Naive thymus-derived CD4-positive, alpha-beta T cell (primary cell): ENCODE measurements around the gene FAU. TPM values are rescaled to one million over a fixed set of nuclear protein-coding genes. Genes with fewer than 3 reads are reported as not detected.

Experiments used
- ATAC-seq: fragments of 150-1000 bp; cut with Tn5 transposase; 2 replicates; pipeline ENCODE4 v1.10.0; 2021; ENCODE audit warnings: mild to moderate bottlenecking, moderate library complexity
- CTCF ChIA-PET: fragments of 350-600 bp; sonication (Branson Sonifier 250); formaldehyde crosslinking; loops from one replicate; lab custom pipeline; 2021; ENCODE audit warnings: antibody characterized with exemption; lab: Charles Lee
- POLR2A ChIA-PET: fragments of 350-600 bp; sonication (Branson Sonifier 250); formaldehyde crosslinking; loops from one replicate; lab custom pipeline; 2021; ENCODE audit warnings: antibody characterized with exemption, inconsistent platforms; lab: Charles Lee
- DNase-seq, 9 donors: peaks; one replicate each; pipeline versions ENCODE4 v3.0.0 to v3.0.0-alpha.2; 2020 to 2022; ENCODE audit warnings: mixed read lengths in 1 of 9
- H3K27ac ChIP-seq: one replicate; pipeline ENCODE4 v1.7.0; 2013; ENCODE audit warnings: mild to moderate bottlenecking, low read depth, low read length, moderate library complexity
- H3K27me3 ChIP-seq, 2 donors: one replicate each; pipeline ENCODE4 v1.7.0; 2013; ENCODE audit warnings: low read length in 2 of 2, mild to moderate bottlenecking in 2 of 2, moderate library complexity in 2 of 2; ENCODE audit not compliant: control insufficient read depth in 2 of 2, insufficient read depth in 2 of 2
- H3K36me3 ChIP-seq, 3 experiments: 1 replicate in 2 of 3; 2 replicates in 1 of 3; pipeline ENCODE4 v1.7.0; 2013; ENCODE audit warnings: low read length in 3 of 3, mild to moderate bottlenecking in 3 of 3, moderate library complexity in 1 of 3; ENCODE audit not compliant: insufficient read depth in 3 of 3, control insufficient read depth in 2 of 3
- H3K4me1 ChIP-seq, 2 donors: one replicate each; pipeline ENCODE4 v1.7.0; 2013; ENCODE audit warnings: low read length in 2 of 2, mild to moderate bottlenecking in 2 of 2, moderate library complexity in 1 of 2; ENCODE audit not compliant: control insufficient read depth in 2 of 2, insufficient read depth in 2 of 2
- H3K4me3 ChIP-seq: 2 replicates; pipeline ENCODE4 v1.7.0; 2013; ENCODE audit warnings: mild to moderate bottlenecking, low read length
- H3K9me3 ChIP-seq, 3 experiments: 1 replicate in 2 of 3; 2 replicates in 1 of 3; pipeline ENCODE4 v1.7.0; 2013; ENCODE audit warnings: low read length in 3 of 3; ENCODE audit not compliant: control insufficient read depth in 2 of 3
- H3K27ac Mint-ChIP-seq, 9 donors: one replicate each; pipeline ENCODE4 v1.8.0; 2020 to 2022; ENCODE audit warnings: mixed read lengths in 9 of 9, mild to moderate bottlenecking in 8 of 9, moderate library complexity in 5 of 9, inconsistent platforms in 2 of 9
- H3K27me3 Mint-ChIP-seq, 5 donors: one replicate each; pipeline ENCODE4 v1.8.0; 2021 to 2022; ENCODE audit warnings: mixed read lengths in 5 of 5, mild to moderate bottlenecking in 1 of 5
- H3K36me3 Mint-ChIP-seq, 5 donors: one replicate each; pipeline ENCODE4 v1.8.0; 2020 to 2022; ENCODE audit warnings: mixed read lengths in 5 of 5, mild to moderate bottlenecking in 3 of 5, inconsistent platforms in 1 of 5
- H3K4me1 Mint-ChIP-seq, 7 donors: one replicate each; pipeline ENCODE4 v1.8.0; 2020 to 2022; ENCODE audit warnings: mixed read lengths in 7 of 7, mild to moderate bottlenecking in 3 of 7, inconsistent platforms in 1 of 7
- H3K4me3 Mint-ChIP-seq, 10 donors: one replicate each; pipeline ENCODE4 v1.8.0; 2020 to 2022; ENCODE audit warnings: mild to moderate bottlenecking in 10 of 10, mixed read lengths in 10 of 10, moderate library complexity in 6 of 10, inconsistent platforms in 2 of 10
- H3K9me3 Mint-ChIP-seq, 11 donors: one replicate each; pipeline ENCODE4 v1.8.0; 2020 to 2022; ENCODE audit warnings: mixed read lengths in 11 of 11, mild to moderate bottlenecking in 4 of 11, inconsistent platforms in 1 of 11, moderate library complexity in 1 of 11
- intact Hi-C, 2 donors: fragments of 100-400 bp; cut with micrococcal nuclease; formaldehyde crosslinking; loops; one replicate each; pipeline ENCODE4 v1.15.1; 2023
- polyA plus RNA-seq, 2 donors: library from polyadenylated mRNA; unstranded; fragments of 300-500 nt; fragmentation: Illumina TruSeq; gene quantifications; one replicate each; pipeline ENCODE4 v1.2.3, GENCODE V29; 2021
- total RNA-seq, 6 experiments: library from RNA in 5 of 6; stranded (reverse) in 5 of 6; gene quantifications; 1 replicate in 5 of 6; 2 replicates in 1 of 6; pipeline ENCODE4 v1.2.3 and lab custom pipeline; 2021 to 2026

FAU gene
- total and polyA plus RNA-seq, 7 experiments from 2014 or later, result 1,053 to 1,849 (median 1,372) TPM

GRCh38 chr11:65134240-65134951 lies 12.5 kb upstream of the FAU start, which contains the start of gene SYVN1:
Gene SYVN1 (minus strand): TSS chr11:65134519. CDS start chr11:65133601, 918 bp downstream.
- peak within 1 kb of the TSS; percentile 99 for H3K27ac ChIP-seq
- H3K36me3 ChIP-seq, result peaks cover 0 to 46% (median 23%) of the 10 kb centered on the region in 3 experiments
- intact Hi-C loops, result loop anchor here (1.0 to 2.0 kb wide), 6 partner anchors 17 to 481 kb away; partner anchors contain the start of genes PCNX3 (in 2 of the 2), MAP3K11 (in 1 of the 2), SNX15 (in 1 of the 2) and TIGD3 (in 1 of the 2)
- H3K4me1 Mint-ChIP-seq, result peaks cover 31 to 50% (median 40%) of the 10 kb centered on the region in 7 donors
- CTCF ChIA-PET, result interaction anchor here (0.6 to 2.6 kb wide), 6 partner anchors 12 to 1298 kb away, joined by 3 to 12 read pairs (median 3); partner anchors contain the start of genes FAU and MRPL49
- H3K27ac Mint-ChIP-seq, result peak within 1 kb of the TSS; percentile 97 to 100 (median 99)
- H3K36me3 Mint-ChIP-seq, result peaks cover 0 to 16% (median 4%) of the 10 kb centered on the region in 5 donors
- POLR2A ChIA-PET, result interaction anchor here (0.6 to 8.9 kb wide), 47 partner anchors 8 to 1248 kb away, joined by 3 to 237 read pairs (median 4); partner anchors contain the start of genes CAPN1, CDC42EP2, CDCA5 and DPF2
- peaks cover 10 to 21% of the 10 kb centered on the region in 2 donors for H3K4me1 ChIP-seq
- peak within 1 kb of the TSS; percentile 90 for H3K4me3 ChIP-seq
- DNase-seq (peak; percentile 88 to 95 (median 93)), ATAC-seq (peak; percentile 88)
- H3K9me3 ChIP-seq, result no peaks in the 10 kb centered on the region
- H3K27me3 Mint-ChIP-seq, result no peaks in the 10 kb centered on the region
- no peaks in the 10 kb centered on the region for H3K27me3 ChIP-seq
- H3K9me3 Mint-ChIP-seq, result peaks cover 0 to 3% (median 0%) of the 10 kb centered on the region in 11 donors
- peak within 1 kb of the TSS; percentile 89 to 100 (median 99) for H3K4me3 Mint-ChIP-seq

DNA sequence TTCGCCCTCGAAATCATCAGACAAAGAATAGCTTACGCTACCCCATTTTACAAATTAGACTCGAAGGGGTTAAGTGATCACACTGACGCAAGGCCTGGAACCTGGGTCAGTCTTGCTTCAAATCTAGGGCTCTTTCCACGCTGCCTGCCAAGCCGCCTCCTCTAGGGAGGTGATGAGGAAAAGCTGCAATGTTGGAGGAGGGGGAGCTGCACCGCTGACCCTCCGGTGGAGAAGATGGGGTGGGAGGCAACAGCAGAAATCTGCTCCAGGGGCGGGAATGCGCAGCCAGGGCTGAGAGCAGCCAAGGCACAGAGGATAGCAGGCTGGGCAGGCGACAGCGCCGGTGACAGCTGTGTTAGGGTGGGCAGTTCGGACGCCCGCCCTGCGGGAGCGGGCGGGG lies 11.8 kb upstream of the FAU start:
- H3K4me1 Mint-ChIP-seq, result peaks cover 31 to 50% (median 40%) of the 10 kb centered on the region in 7 donors
- H3K4me3 Mint-ChIP-seq, result peak overlapping the region; percentile 89 to 100 (median 99)

GRCh38 chr11:65132988-65133700 lies 11.2 kb upstream of the FAU start:
- POLR2A ChIA-PET, result interaction anchor here (2.7 to 8.9 kb wide), 5 partner anchors 12 to 47 kb away, joined by 12 to 237 read pairs (median 40); partner anchors contain the start of genes FAU, MRPL49, TM7SF2 and VPS51
- CTCF ChIA-PET, result no interaction called here
- peaks cover 0 to 58% (median 24%) of the 10 kb centered on the region in 3 experiments for H3K36me3 ChIP-seq

More for the DNA sequence above, 11.8 kb upstream of the FAU start:
- ChIA-PET POLR2A (interaction anchor here (0.7 to 8.9 kb wide), 9 partner anchors 11 to 364 kb away, joined by 3 to 237 read pairs (median 18); partner anchors contain the start of genes FAU, MALAT1, MRPL49 and TM7SF2), CTCF (interaction anchor here (0.6 kb wide), 1 partner anchor 1299 kb away, joined by 3 read pairs; no protein-coding TSS in a partner anchor)
- peaks cover 0 to 16% (median 4%) of the 10 kb centered on the region in 5 donors for H3K36me3 Mint-ChIP-seq
- intact Hi-C loops, result loop anchor here (1.0 to 2.0 kb wide), 6 partner anchors 16 to 482 kb away; partner anchors contain the start of genes PCNX3 (in 2 of the 2), MAP3K11 (in 1 of the 2), SNX15 (in 1 of the 2) and TIGD3 (in 1 of the 2)
- peaks cover 10 to 21% of the 10 kb centered on the region in 2 donors for H3K4me1 ChIP-seq
- H3K9me3 ChIP-seq, result no peaks in the 10 kb centered on the region
- H3K27me3 Mint-ChIP-seq, result no peaks in the 10 kb centered on the region
- H3K36me3 ChIP-seq, result peaks cover 0 to 53% (median 24%) of the 10 kb centered on the region in 3 experiments
- H3K27me3 ChIP-seq, result no peaks in the 10 kb centered on the region
- peak overlapping the region; percentile 90 for H3K4me3 ChIP-seq
- H3K27ac ChIP-seq, result peak overlapping the region; percentile 99
- DNase-seq (no peak), ATAC-seq (no peak)
- H3K27ac Mint-ChIP-seq, result peak overlapping the region; percentile 97 to 100 (median 99)
- H3K9me3 Mint-ChIP-seq, result peaks cover 0 to 3% (median 0%) of the 10 kb centered on the region in 11 donors

DNA sequence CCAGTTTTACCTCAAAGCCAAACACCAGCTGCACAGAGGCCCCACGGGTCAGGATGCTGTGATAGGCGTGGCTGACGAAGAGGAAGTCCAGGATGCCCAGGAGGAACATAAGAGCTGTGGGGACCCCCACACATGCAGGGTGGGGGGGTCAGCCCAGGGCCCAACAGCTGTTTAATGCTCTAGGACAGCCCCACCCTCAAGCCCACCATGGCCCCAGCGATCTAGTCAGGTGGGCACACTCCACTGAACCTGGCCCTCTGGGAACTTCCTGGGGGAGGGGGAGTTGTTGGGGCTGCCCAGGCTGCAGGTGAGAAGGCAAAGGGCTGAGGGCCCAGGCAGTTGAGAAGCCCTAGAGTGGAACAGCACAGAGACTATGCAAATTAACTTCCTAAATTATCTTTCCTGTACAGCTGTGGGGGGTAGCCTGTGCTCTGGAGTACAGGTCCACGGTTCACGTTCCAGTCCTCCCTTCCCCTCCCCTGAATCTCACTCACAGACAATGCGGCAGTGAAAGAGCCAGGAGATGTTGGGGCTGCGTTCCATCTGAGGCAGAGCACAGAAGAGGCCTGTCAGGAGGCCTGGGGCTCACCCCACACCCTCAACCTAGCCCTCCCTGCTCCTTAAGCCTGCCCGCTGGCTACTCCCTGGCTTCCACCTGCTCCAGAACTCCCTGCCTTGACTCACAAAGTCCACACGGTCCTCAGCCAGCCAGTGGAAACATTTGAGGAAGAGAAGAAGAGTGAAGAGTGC lies 10.5 kb upstream of the FAU start:
- peaks cover under 1 to 66% (median 30%) of the 10 kb centered on the region in 3 experiments for H3K36me3 ChIP-seq
- no peaks in the 10 kb centered on the region for H3K9me3 ChIP-seq
- POLR2A ChIA-PET, result interaction anchor here (0.6 to 8.9 kb wide), 6 partner anchors 12 to 390 kb away, joined by 3 to 237 read pairs (median 7); partner anchors contain the start of genes FAU, MRPL49, TM7SF2 and ZNHIT2
- peak overlapping the region; percentile 77 to 100 (median 98) for H3K4me3 Mint-ChIP-seq
- H3K36me3 Mint-ChIP-seq, result peaks cover 0 to 16% (median 4%) of the 10 kb centered on the region in 5 donors
- CTCF ChIA-PET, result interaction anchor here (0.6 kb wide), 1 partner anchor 869 kb away, joined by 5 read pairs; no protein-coding TSS in a partner anchor
- intact Hi-C loops, result no loop called here
- peaks cover 10 to 21% of the 10 kb centered on the region in 2 donors for H3K4me1 ChIP-seq
- H3K27me3 ChIP-seq, result no peaks in the 10 kb centered on the region
- H3K9me3 Mint-ChIP-seq, result peaks cover 0 to 3% (median 0%) of the 10 kb centered on the region in 11 donors
- ATAC-seq (no peak), DNase-seq (no peak)
- H3K27ac ChIP-seq, result peak overlapping the region; percentile 99
- peaks cover 26 to 46% (median 40%) of the 10 kb centered on the region in 7 donors for H3K4me1 Mint-ChIP-seq
- H3K4me3 ChIP-seq, result no peak overlapping the region
- no peaks in the 10 kb centered on the region for H3K27me3 Mint-ChIP-seq
- H3K27ac Mint-ChIP-seq, result peak overlapping the region; percentile 38 to 100 (median 99)

More at GRCh38 chr11:65132988-65133700, 11.2 kb upstream of the FAU start:
- H3K4me1 Mint-ChIP-seq, result peaks cover 31 to 50% (median 40%) of the 10 kb centered on the region in 7 donors
- H3K4me3 Mint-ChIP-seq, result peak overlapping the region; percentile 89 to 100 (median 99)
- no peaks in the 10 kb centered on the region for H3K27me3 Mint-ChIP-seq
- H3K4me1 ChIP-seq, result peaks cover 10 to 21% of the 10 kb centered on the region in 2 donors
- peaks cover 0 to 3% (median 0%) of the 10 kb centered on the region in 11 donors for H3K9me3 Mint-ChIP-seq
- H3K27ac ChIP-seq, result peak overlapping the region; percentile 99
- peak overlapping the region; percentile 90 for H3K4me3 ChIP-seq
- ATAC-seq (no peak), DNase-seq (peak in 2 of 9 donors; percentile 39 to 58)
- intact Hi-C loops, result no loop called here
- no peaks in the 10 kb centered on the region for H3K9me3 ChIP-seq
- peak overlapping the region; percentile 97 to 100 (median 99) for H3K27ac Mint-ChIP-seq
- H3K36me3 Mint-ChIP-seq, result peaks cover 0 to 16% (median 4%) of the 10 kb centered on the region in 5 donors
- H3K27me3 ChIP-seq, result no peaks in the 10 kb centered on the region

DNA sequence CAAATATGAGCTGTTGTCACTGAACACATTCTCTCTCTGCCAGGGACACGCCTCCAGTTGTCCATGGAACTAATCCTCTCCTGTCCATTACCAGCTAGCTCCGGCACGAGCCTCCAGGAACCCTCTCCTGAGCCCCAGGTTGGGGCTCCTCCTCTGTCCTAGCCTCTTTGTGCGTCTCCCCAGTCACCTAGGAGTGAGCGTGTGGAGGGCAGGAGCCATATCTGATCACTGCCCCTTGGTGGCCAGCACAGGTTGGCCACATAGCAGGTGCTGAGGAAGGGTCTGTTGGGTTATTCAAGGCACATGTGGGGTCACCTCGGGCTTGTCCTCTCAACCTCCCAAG lies 9.9 kb upstream of the FAU start:
- no peak overlapping the region for H3K4me3 ChIP-seq
- peaks cover 6 to 71% (median 31%) of the 10 kb centered on the region in 3 experiments for H3K36me3 ChIP-seq
- peak overlapping the region; percentile 99 for H3K27ac ChIP-seq
- intact Hi-C loops, result no loop called here
- DNase-seq, result no peak
- no peaks in the 10 kb centered on the region for H3K27me3 Mint-ChIP-seq
- H3K4me3 Mint-ChIP-seq, result peak overlapping the region in 5 of 10 donors; percentile 3 to 43 (median 25)
- H3K4me1 ChIP-seq, result peaks cover 10 to 21% of the 10 kb centered on the region in 2 donors
- peaks cover 0 to 17% (median 4%) of the 10 kb centered on the region in 5 donors for H3K36me3 Mint-ChIP-seq
- ChIA-PET POLR2A (interaction anchor here (0.6 to 8.9 kb wide), 6 partner anchors 11 to 389 kb away, joined by 3 to 237 read pairs (median 7); partner anchors contain the start of genes FAU, MRPL49, TM7SF2 and ZNHIT2), CTCF (interaction anchor here (0.6 to 0.7 kb wide), 2 partner anchors 15 to 869 kb away, joined by 3 to 5 read pairs; partner anchors contain the start of gene ZNHIT2)
- H3K27ac Mint-ChIP-seq, result peak overlapping the region in 3 of 9 donors; percentile 22 to 98 (median 71)
- ATAC-seq, result no peak
- H3K9me3 ChIP-seq, result no peaks in the 10 kb centered on the region
- H3K9me3 Mint-ChIP-seq, result peaks cover 0 to 5% (median 0%) of the 10 kb centered on the region in 11 donors
- H3K27me3 ChIP-seq, result no peaks in the 10 kb centered on the region
- H3K4me1 Mint-ChIP-seq, result peaks cover 24 to 43% (median 36%) of the 10 kb centered on the region in 7 donors
